HG03060 (cell line): ENCODE measurements around the gene SERTAD1.
A peak's percentile ranks its signal among the peaks of the same experiment; 100 is the strongest.
"Not testable (repeated sequence)": the region's sequence is repeated elsewhere in the genome, so short reads cannot be mapped to it uniquely, and the experiment has no call there.

Experiments
- ATAC-seq: cut with Tn5 transposase; IDR thresholded peaks from one replicate; pipeline ENCODE4 v1.9.1; 2021; ENCODE audit warnings: low read depth, moderate number of reproducible peaks; ENCODE audit not compliant: unreplicated experiment

SERTAD1 gene

GRCh38 chr19:40425450-40426287 lies at the start of gene SERTAD1:
TSS of gene SERTAD1 (minus strand) at chr19:40425992. CDS start at chr19:40423546, 2,446 bp downstream.
- ATAC-seq: peak; percentile 58

GRCh38 chr19:40474737-40475136 lies 48.9 kb upstream of the SERTAD1 start:
- ATAC-seq: no peak

DNA sequence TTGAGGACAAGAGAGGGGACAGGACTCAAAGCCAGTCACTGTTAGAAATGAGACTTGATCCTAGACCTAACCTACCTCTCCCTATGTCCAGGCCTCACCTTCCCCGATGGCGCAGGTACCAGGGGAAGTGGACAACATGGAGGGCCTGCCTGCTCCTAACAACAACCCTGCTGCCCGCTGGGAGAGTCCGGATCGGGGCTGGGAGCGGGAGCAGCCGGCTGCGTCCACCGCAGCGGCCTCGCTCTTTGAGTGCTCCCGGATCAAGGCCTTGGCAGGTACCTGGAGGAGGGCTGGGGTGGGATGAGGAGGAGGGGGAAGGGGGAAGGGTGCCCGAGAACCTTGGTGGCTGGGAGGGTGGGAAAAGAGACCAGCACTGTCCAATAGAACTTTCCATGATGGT lies 46.7 kb upstream of the SERTAD1 start:
- no peak for ATAC-seq

DNA sequence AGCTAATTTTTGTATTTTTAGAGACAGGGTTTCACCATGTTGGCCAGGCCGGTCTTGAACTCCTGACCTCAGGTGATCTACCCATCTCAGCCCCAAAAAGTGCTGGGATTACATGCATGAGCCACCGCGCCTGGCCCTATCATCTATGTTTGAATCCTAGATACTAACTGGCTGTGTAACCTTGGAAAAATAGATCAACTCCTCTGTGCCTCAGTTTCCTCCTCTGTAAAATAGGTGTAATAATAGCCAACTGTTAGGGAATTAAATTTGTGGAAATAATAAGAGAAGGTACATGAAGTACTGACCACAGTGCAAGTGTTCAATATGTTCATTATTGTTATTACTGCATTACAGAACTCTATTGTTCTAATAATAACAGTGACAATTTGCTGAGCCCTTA lies 45.3 kb upstream of the SERTAD1 start:
- ATAC-seq: no peak

- no peak for ATAC-seq
Measured at GRCh38 chr19:40469011-40469410, 43.2 kb upstream of the SERTAD1 start.

- no peak for ATAC-seq
Measured at GRCh38 chr19:40466985-40467734, 41.4 kb upstream of the SERTAD1 start, which contains the start of gene SPTBN4. TSS of gene SPTBN4 (plus strand) at chr19:40467001. CDS start at chr19:40472622, 5,621 bp downstream.

- peak; percentile 35 for ATAC-seq
Measured at GRCh38 chr19:40466219-40466984, 40.6 kb upstream of the SERTAD1 start.

DNA sequence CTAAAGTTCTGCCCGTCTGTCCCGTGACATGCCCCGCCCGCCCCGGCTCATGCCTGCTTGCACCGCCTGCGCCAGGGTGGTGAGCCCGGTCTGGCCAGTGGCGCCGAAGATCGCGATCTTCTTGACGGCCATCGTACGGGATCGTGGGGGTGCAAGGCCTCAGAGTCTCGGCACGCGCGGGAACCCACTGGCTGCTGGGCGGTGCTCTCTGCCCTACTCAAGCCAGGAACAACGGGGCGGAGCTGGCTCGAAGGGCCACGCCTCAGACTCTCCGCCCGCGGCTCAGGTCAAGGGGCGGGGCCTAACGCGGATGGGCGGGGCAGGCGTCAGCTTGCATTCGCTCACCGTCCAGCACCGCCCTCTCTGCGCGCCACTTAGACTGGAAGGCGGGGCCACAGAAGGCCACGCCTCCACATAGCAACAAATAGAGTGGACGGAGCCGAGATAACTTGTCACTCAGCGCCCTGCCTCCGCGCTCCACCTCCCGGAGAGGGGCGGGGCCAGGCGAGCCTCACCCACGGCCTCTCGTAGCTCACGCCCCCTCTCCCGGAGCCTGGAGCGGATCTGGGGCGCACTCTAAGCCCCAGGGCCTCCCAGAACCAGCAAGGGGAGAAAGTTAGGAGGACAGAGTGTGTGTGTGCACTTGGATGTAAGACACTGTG lies 39.9 kb upstream of the SERTAD1 start, which contains the start of gene BLVRB:
Gene BLVRB, minus strand, starts transcription at position 189 of the 662 bp plus-strand sequence. Its CDS starts 57 bp downstream, at position 132.
- ATAC-seq: peak; percentile 62

DNA sequence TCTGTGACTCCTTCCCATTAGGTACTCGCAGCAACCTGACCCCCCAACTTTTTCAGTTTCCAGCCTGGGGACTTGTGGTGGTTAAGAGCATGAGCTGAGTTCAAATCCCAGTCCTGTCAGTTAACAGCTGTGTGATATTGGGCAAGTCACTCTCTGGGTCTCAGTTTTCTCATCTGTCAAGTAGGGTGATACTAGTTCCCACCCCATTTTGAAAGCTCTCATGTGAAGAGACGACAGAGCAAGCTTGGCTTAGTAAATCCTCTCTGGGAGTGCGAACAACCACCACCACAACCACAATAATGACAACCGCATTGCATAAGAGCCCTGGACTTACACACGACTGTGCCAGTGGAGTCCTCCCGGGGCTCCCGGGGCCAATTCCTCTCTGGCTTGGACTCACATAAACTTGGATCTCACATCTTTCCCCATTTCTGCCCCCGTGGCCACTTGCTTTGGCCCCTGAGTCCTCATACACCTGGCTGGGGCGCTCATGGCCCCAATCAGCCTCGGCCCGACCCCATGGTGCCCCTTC lies 39.3 kb upstream of the SERTAD1 start:
- no peak for ATAC-seq

- no peak for ATAC-seq
Measured at GRCh38 chr19:40464059-40465024, 38.5 kb upstream of the SERTAD1 start.

DNA sequence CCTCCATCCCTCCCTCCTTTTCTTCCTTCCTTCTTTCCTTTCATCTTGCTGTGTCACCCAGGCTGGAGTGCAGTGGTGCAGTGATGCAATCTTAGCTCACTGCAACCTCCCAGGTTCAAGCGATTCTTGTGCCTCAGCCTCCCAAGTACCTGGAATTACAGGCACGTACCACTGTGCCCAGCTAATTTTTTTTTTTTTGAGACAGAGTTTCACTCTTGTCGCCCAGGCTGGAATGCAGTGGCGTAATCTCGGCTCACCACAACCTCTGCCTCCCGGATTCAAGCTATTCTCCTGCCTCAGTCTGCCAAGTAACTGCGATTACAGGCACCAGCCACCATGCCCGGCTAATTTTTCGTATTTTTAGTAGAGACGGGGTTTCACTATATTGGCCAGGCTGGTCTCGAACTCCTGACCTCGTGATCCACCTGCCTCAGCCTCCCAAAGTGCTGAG lies 37.8 kb upstream of the SERTAD1 start:
- ATAC-seq: not testable (repeated sequence)

DNA sequence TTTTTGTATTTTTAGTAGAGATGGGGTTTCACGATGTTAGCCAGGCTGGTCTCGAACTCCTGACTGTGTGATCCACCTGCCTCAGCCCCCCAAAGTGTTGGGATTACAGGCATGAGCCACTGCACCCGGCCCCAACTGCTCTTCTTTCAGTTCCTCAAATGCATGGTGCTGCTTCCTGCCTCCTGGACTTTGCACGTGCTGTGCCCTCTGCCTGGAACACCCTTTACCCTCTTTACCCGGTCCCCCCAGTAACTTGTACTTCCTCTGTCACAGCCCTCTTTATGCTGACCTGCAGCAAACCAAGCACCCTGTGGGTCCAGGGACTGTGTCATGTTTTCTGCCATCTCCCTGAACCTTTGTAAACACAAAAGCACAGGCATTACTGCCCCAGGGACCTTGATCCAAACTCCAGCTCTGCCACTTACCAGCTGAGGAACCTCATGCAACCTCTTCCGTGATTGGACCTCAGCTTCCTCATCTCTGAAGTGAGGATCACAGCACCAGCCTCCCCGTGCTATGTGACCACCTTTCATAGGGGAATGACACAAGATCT lies 36.0 kb upstream of the SERTAD1 start:
- no peak for ATAC-seq

GRCh38 chr19:40460185-40460584 lies 34.4 kb upstream of the SERTAD1 start:
- ATAC-seq: no peak

DNA sequence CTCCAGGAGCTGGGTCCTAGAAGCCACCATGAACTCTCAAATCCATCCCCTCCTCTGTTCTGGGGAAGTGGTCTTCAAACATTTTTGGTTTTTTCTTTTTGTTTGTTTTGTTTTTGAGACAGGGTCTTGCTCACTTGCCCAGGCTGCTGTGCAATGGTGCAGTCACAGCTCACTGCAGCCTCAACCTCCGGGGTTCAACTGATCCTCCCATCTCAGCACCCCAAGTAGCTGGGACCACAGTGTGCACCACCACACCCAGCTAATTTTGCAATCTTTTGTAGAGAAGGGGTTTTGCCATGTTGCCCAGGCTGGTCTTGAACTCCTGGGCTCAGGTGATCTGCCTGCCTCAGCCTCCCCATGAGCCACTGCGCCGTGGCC lies 32.8 kb upstream of the SERTAD1 start:
- no peak for ATAC-seq

DNA sequence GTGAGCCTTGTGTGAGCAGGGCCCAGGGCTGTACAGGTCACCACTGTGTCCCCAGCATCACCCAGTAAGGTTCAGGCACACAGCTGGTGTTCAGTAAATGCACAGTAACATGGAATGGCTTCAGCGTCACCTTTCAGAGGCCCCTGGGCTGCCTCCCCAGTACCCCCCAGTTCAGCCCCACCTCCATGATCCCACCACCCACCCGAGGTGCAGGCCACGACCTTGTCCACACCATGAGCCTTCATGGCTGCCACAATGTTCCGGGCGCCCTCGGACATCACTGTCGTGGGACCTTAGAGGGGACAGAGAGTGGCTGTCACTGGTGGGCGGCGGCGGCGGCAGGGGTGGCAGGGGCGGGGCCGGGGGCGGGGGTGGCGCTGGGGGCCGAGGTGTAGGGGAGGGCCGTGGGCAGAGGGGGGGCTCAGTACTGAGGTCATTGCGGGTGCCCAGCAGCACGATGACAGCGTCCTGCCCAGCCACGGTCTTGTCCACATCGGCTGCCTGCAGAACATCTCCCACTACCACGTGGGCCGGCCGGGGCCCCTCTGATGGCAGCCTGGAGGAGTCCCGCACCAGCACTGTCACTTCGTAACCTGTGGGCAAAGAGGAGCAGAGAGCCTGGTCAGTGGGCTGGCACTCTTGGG lies 32.3 kb upstream of the SERTAD1 start:
- no peak for ATAC-seq

- ATAC-seq: no peak
Measured at GRCh38 chr19:40457048-40457447, 31.3 kb upstream of the SERTAD1 start.

- not testable (repeated sequence) for ATAC-seq
Measured at GRCh38 chr19:40453943-40454342, 28.2 kb upstream of the SERTAD1 start.

DNA sequence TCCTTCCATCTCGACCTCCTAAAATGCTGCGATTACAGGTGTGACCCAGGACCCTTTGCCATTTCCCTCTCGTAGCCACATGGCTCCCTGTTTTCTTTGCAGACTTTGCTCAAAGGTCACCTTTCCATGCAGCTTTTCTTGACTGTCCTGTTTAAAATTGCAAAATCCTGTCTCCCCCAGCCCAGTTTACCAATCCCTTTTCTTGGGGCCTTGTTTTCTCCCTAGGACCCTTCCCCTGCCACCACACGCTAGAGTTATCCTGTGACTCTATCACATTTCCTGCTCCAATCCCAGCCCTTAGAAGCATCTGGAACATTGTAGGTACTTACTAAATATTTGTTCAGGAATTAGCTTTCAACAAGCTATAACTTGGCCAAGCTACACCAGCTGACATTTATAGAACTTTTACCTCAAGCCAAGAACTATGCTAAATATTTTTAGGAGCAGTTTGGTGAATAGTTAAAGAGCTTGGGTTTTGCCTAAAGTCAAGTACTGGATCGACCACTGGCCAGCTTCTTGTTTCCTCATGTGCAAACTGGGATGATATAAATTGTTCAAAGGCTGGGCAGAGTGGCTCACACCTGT lies 27.5 kb upstream of the SERTAD1 start:
- no peak for ATAC-seq
